HG02678 (cell line): ENCODE measurements around the gene RRAGA.
"Not testable (repeated sequence)": the region's sequence is repeated elsewhere in the genome, so short reads cannot be mapped to it uniquely, and the experiment has no call there.

ENCODE experiments used
- ATAC-seq: cut with Tn5 transposase; IDR thresholded peaks from one replicate; pipeline ENCODE4 v1.9.1; 2021; ENCODE audit warnings: mild to moderate bottlenecking, moderate library complexity; ENCODE audit not compliant: unreplicated experiment

The RRAGA gene

DNA sequence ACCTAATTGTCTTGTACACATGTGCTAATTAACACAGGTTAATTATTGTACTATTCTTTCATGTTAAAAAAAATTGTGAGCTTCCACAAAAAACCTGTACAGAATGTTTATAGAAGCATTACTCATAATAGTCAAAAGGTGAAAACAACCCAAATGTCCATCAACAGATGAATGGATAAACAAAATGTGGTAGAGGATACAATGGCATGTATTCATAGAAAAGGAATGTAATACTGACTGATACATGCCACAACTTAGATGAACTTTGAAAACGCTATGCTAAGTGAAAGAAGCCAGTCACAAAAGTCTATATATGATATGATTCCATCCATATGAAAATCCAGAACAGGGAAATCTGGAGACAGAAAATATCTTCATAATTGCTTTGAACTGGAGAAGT lies 25.6 kb downstream of the RRAGA start:
- ATAC-seq, result no peak

DNA sequence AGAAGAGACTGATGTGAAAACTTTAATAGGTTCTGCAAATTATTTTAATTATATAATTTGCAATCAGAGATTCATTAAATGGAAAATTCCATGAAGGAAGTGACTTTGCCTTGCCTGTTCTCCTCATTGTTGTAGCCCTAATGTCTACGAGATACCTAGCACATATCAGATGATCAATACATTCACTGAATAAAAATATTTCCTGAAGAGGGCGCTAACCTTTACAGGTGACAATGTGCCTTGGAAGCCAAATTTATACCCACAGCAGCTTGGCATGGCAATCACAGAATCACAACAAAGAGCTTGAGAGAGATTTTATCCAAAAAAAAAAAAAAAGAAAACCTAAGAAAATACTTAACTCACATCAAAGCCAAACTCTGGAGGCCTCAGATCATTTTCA lies 36.1 kb downstream of the RRAGA start:
- no peak for ATAC-seq

DNA sequence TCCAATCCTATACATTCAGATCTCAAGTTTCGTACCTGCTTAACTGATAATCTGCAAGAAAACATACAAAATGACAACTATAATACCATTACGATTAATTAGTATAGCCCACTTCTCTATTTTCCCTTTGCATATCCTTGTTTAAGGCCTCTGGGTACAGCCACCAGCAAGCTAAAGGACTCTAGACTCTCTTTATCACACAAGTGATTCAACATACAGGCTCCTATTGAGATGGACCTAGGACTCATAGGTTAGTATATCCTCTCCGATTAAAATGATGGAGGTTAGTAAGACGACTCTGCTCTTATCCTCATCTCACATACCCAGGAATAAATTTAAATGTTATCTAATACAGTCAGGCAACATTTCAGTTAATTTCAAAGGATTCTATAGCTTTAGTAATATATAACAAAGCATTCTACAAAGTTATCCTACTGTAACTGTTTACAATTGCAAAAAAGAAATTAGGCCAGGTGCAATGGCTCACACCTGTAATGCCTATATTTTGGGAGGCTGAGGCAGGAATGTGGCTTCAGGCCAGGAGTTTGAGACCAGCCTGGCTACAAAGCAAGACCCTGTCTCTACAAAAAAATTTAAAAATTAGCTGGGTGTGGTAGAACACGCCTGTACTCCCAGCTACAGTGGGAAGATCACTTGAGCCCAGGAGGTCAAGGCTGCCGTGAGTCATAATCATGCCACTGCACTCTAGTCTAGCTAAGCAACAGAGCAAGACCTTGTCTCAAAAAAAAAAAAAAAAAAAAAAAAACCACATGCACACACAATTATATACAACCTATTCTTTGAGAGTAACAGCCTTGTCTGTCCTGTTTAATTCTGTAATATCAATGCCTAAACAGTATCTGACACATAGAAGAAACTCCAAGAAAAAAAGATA lies 38.1 kb downstream of the RRAGA start:
- ATAC-seq, result no peak

DNA sequence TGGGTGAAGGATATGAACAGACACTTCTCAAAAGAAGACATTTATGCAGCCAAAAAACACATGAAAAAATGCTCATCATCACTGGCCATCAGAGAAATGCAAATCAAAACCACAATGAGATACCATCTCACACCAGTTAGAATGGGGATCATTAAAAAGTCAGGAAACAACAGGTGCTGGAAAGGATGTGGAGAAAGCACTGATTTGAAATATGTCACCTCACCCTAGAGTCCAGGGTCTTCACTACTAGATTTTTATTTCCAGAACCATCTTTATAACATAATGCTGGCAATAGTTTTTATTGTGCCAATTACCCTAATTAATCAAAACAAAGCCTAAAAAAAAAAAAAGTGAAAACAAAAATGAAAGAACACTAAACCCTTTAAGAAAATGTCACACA lies 48.2 kb downstream of the RRAGA start:
- not testable (repeated sequence) for ATAC-seq
